GM18505 (cell line): Measurements from ENCODE around the gene COL1A1.

Source experiments
- ATAC-seq: cut with Tn5 transposase; IDR thresholded peaks from one replicate; pipeline ENCODE4 v1.9.1; 2021; ENCODE audit not compliant: unreplicated experiment
- POLR2A ChIP-seq: IDR thresholded peaks from 4 replicates; pipeline ENCODE4 v1.6.1; 2011; ENCODE audit warnings: borderline replicate concordance; ENCODE audit not compliant: insufficient read depth, insufficient read length; ENCODE audit errors: extremely low read depth

The COL1A1 gene

DNA sequence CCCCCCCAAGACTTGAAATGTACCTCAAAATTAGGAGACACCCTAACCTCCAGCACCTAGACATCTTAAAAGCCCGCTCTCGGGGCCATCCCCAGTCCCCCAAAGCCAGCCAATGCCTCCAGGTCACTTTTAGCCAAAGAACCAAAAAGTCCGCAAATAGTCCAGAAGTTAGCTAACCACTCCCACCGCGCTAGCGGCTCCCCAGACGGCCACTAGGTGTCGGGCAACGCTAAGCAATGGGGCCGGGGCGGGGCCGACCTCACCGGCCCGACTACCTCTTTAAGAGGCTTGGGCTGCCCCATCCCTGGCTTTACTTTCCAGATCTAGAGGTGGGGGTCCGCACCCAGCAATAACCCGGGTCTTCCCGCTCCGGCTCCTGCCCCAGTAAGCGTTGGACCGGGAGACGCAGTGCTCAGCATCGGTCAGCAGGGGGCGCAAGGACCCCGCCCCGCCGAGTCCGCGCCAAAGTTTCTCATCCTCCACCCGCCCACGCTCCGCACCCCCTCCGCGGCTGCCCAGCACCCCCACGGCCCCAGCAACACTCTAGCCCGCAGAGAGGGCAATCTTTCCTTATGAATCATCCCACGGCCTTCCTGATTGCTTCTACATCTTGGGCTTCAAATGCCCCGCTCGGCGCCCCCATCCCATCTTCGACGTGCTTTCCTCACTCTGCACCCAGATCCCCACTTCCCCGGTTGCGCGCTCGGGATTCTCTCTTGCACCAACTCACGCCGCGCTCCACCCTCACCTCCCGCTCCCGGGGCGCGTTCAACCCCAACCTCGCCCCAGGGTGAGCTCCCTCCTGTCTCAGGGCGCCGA lies 765 bp downstream of the COL1A1 start:
- no peak for TF ChIP-seq POLR2A
- peak; percentile 48 for ATAC-seq

DNA sequence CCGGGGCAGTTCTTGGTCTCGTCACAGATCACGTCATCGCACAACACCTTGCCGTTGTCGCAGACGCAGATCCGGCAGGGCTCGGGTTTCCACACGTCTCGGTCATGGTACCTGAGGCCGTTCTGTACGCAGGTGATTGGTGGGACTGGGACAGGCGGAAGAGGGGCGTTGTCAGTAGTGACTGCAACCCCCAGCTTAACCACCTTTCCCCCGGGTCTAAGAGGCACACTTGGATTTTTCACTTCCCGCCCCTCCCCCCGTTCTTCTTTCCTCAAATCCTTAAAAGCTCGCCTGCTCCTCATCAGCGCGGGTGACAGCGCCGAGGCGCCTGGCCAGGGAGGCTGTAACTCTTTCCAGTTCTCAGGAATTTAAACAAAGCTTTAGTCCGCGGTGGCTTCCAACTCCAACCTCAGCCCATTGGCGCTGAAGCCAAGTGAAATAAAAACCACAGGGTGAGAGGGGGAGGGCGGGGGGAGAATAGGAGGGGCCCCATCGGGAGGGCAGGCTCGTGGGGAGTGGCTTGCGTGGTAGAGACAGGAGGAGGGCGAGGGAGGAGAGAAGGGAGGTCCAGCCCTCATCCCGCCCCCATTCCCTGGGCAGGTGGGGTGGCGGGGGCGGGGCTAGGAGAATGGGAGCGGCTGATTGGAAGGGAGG lies 1.5 kb downstream of the COL1A1 start:
- peak; percentile 23 for ATAC-seq
- TF ChIP-seq POLR2A = no peak

DNA sequence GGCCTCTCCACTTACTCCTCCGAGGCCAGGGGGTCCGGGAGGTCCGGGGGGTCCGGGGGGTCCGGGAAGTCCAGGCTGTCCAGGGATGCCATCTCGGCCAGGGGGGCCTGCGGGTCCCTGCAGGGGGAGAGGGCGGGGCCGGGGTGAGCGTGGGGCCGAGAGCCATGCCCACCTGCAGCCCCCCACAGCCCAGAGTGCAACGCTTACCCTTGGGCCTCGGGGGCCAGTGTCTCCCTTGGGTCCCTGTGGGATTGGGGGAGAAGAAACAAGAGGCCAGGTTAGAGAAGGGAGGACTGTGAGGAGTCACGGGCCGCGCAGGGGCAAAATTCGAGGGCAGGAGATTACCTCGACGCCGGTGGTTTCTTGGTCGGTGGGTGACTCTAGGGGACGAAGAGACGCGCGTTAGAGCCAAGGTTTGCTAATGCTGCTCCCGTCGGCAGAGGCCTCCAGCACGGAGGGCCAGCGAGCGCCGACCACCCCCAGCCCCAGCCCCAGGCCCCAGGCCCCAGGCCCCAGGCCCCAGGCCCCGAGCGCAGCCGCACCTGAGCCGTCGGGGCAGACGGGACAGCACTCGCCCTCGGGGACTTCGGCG lies 2.1 kb downstream of the COL1A1 start:
- ATAC-seq = no peak
- no peak for TF ChIP-seq POLR2A

GRCh38 chr17:50198026-50198669 lies 3.3 kb downstream of the COL1A1 start:
- no peak for TF ChIP-seq POLR2A
- no peak for ATAC-seq

GRCh38 chr17:50196826-50197225 lies 4.6 kb downstream of the COL1A1 start:
- ATAC-seq = no peak
- TF ChIP-seq POLR2A = no peak

GRCh38 chr17:50196036-50196435 lies 5.4 kb downstream of the COL1A1 start:
- TF ChIP-seq POLR2A = no peak
- ATAC-seq = no peak

GRCh38 chr17:50194934-50195865 lies 6.2 kb downstream of the COL1A1 start:
- ATAC-seq = no peak
- TF ChIP-seq POLR2A = no peak

GRCh38 chr17:50194140-50194933 lies 7.1 kb downstream of the COL1A1 start:
- TF ChIP-seq POLR2A = no peak
- no peak for ATAC-seq

DNA sequence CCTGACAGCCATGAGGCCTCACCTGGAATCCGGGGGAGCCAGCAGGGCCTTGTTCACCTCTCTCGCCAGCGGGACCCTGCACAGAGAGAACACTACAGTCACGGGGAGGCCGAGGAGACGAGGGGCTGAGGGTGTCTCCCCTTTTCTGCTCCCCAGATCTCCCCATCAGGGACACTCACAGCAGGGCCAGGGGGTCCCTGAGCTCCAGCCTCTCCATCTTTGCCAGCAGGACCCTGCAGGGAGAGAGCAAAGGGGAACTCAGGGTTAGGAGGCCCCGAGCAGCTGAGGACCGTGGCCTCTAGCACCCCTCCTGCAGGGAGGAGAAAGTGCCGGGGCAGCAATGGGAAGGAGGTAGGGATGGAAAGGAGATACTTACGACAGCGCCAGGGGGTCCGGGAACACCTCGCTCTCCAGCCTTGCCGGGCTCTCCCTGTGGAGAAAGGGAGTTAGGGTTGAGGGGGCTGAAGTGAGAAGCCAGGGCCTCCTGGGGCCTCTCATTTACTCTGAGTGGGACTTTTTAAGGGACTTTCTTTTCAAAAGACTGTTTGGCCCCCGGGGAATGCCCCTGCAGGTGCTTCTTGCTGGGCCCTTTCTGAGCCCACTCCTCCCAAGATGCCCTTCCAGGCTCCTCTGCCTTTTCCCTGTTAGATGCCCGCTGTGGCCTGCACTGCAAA lies 8.7 kb downstream of the COL1A1 start:
- TF ChIP-seq POLR2A = no peak
- ATAC-seq = no peak

- ATAC-seq = no peak
- TF ChIP-seq POLR2A = no peak
These were observed 9.2 kb downstream of the COL1A1 start for GRCh38 chr17:50192144-50192617.
